SK-MEL-5 (cell line): ENCODE measurements around the gene THSD7A. TPM values are rescaled to one million over a fixed set of nuclear protein-coding genes. Genes with fewer than 3 reads are reported as not detected.

Source experiments
- DNase-seq: peaks from one replicate; pipeline ENCODE4 v3.0.0-alpha.2; 2016; ENCODE audit warnings: low read depth, low spot score
- in situ Hi-C: cut with HindIII; loops from 2 replicates; pipeline ENCODE4 v1.10.0; 2016; ENCODE audit warnings: low sequenced_read_pairs, high pct_unique_total_duplicates, low pct_unique_long_range_greater_than_20kb
- total RNA-seq: library from RNA; depleted of rRNA; stranded (reverse); fragments of >200 nt; shearing (Covaris generic); gene quantifications from 2 replicates; pipeline ENCODE4 v1.2.3, GENCODE V29; 2014

The THSD7A gene
- total RNA-seq, 1 experiment from 2014 or later, result 0.45 TPM

DNA sequence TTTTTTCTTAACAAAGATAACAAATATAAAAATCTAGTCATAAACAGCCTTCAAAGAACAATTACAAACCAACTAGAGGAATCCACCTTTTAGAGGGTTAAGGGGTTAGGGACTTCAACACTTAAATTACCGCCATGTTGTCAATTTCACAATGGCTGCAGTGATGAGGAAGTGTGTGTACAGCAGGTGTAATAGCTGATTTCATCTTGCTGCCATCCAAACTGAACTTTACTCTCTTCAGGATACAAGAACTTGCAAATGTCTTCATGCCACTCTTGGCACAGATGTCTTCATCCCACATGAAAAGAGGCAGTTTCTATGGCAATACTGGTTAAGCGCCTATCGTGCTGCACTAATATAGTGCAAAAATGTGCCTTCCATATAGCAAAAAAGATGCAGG is 457.4 kb downstream of the THSD7A start:
- DNase-seq, result no peak
- in situ Hi-C loops, result no loop called here

GRCh38 chr7:11373546-11374142 is 458.4 kb downstream of the THSD7A start:
- DNase-seq, result peak; percentile 60
- in situ Hi-C loops, result no loop called here

DNA sequence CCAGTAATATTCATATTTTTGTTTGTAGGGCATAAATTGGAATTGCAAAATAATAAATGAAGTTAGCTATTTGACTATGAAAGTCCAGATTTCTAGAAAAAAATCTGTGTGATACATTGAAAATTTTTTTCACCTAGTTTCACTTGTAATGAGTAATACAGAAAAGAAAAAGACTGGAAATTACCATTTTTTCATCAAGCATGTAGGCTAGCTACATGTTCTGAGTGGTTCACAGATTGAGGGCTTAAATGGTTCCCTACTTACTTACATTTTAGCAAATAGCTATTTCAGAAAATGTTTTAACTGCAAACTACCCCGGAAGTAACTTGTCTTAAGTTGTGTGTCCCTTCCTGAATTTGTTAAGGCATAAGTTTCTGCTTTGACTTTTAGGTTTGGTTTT is 462.3 kb downstream of the THSD7A start:
- in situ Hi-C loops, result no loop called here
- DNase-seq, result no peak

- in situ Hi-C loops, result no loop called here
- no peak for DNase-seq
Observed at GRCh38 chr7:11366118-11366517, 465.9 kb downstream of the THSD7A start.

- in situ Hi-C loops, result no loop called here
- no peak for DNase-seq
Observed at GRCh38 chr7:11358637-11359036, 473.4 kb downstream of the THSD7A start.

- in situ Hi-C loops, result no loop called here
- DNase-seq, result no peak
Observed at GRCh38 chr7:11355399-11356005, 476.5 kb downstream of the THSD7A start.

DNA sequence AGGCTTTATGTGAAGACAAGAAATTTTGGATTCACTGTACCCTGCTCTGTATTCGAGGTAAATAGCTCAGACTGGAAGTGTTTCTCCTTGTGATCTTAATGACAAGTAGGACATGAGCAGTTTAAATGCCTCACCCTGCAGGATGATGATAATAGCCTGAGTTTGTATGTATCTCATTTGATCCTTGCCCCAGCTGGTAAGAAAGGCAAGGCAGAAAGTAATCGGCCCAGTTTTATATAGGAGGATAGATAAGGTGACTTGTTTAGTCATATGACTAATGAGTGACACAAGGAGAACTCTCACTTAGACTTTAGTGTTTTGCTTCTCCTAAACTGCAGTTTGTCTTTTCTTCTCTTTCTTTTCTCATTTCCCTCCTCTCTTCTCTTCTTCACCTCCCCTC is 485.7 kb downstream of the THSD7A start:
- in situ Hi-C loops, result no loop called here
- no peak for DNase-seq

GRCh38 chr7:11345621-11346020 is 486.4 kb downstream of the THSD7A start:
- in situ Hi-C loops, result no loop called here
- DNase-seq, result no peak

DNA sequence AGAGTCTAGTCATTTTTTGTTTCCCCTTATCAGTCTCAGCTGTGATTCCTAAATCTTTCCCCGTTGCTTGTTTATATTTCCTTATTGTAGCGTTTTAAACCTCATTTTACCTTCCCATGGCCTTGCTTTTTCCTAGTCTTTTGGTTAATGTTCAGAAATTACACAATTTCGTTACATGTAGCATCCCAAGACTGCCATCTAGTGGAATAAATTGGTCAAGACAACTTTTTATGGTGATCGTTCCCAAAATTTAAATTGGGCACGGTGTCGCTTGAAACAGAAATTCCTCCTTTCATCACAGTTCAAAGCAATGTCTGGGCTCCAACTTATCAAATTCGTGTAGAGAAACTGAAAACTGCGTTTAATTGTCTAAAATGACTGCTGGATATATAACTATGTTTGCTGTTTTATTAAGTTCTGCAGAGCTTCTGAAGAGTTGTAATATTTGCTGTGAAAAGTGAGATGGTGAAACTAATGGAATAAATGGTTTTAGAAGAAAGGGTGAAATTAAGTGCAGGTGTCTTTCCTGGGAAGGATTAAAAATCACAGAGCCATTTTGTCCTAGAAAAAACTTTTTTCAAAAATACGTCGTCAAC is 488.1 kb downstream of the THSD7A start:
- in situ Hi-C loops, result no loop called here
- peak; percentile 72 for DNase-seq

DNA sequence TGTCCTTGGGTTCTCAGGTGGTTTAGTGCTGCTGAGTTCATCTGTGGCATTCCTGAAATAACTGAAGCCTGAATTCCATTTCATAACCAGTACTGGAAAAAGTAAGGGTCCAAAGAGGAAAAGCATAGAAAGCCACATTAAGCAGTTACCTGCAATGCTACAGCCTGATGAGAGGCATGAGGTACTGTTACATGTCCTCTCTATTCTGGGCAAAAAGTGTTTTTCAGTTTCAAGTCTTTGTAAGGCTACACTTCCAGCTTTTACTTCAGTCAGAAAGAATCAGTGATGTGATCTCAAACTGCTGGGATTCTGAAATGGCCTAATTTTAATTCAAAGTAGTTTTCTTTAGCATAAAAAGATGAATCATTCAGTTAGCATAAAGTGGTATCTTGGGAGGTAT is 488.9 kb downstream of the THSD7A start:
- DNase-seq, result no peak
- in situ Hi-C loops, result no loop called here

DNA sequence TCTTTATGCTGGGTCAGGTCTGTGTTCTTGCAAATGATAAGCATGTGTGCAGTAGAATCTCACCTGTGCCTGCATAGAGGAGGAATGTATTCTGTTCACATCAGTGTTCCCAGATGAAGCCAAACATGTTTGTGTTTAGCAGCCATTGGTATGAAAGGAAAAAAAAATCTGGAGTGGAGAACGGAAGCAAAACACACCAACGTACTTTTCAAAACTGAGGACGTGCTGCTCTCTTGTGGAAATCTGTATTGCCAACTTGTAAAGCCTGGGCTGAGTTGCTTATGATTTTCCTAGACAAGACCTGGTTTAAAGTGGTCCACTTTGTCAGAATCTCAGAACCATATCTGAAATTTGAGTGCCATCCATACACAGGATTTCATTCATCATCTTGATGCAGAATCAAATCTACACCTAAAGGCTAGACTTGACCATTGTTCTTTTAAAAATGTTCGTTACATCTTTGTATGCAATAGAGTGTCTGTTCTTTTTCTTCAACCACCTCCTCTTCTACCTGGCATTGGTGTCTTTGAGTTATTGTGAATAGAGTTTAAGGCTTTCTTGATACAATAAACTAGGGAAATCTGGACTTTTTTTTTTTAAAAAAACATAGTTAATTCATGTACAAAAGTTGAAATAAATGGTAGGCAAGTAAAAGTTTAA is 490.6 kb downstream of the THSD7A start:
- DNase-seq, result peak; percentile 73
- in situ Hi-C loops, result no loop called here

GRCh38 chr7:11336432-11336831 is 495.6 kb downstream of the THSD7A start:
- DNase-seq, result no peak
- in situ Hi-C loops, result no loop called here

DNA sequence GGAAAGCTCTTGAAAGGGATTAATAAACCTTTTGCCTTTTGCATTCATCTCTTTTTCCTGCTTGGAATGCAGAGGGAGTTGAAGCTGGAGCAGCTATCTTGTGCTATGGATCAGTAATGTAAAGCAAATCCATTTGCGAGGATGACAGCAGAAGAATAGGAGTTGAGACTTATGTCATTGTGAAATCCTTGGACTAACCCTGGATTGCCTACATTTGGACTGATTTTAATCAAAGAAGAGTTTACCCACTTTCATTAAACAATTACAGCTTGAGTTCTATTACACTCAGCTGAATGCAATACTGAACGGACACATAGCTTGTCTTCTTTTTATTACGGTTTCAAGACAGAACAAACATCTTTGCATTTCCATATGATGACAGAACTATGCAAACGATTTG is 496.1 kb downstream of the THSD7A start:
- in situ Hi-C loops, result no loop called here
- no peak for DNase-seq

- no peak for DNase-seq
- in situ Hi-C loops, result no loop called here
Observed at GRCh38 chr7:11332865-11333228, 499.2 kb downstream of the THSD7A start.

DNA sequence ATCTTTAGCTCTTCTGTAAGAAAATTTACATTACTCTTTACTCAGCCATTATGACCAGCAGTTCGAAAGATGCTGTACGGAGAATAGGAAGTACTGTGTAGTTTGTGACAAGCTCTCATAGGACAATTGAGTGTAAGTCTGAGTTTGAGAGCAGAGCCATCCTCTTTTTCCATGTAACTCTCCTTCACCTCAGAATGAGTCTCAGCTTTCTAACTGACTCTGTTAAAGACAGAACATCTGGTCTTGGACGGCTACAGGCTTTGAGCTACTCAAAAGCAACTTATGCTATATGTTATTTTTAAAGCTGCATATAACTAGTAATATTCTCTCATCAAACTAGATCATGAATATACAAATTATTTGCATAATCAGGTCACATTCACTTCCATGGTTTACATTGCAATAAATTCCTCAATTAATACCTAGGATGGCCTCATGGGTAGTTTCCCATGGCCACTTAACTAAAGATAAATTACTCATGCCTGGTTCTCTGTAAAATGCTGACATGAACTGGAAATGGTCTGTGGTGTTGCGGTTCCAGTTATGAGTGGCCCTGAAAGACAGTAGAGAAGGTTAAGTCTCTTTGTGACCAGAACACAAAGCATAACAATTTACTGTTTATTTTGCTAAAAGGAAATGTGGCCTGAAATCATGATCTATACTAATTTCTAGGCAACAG is 499.7 kb downstream of the THSD7A start:
- in situ Hi-C loops, result no loop called here
- no peak for DNase-seq

DNA sequence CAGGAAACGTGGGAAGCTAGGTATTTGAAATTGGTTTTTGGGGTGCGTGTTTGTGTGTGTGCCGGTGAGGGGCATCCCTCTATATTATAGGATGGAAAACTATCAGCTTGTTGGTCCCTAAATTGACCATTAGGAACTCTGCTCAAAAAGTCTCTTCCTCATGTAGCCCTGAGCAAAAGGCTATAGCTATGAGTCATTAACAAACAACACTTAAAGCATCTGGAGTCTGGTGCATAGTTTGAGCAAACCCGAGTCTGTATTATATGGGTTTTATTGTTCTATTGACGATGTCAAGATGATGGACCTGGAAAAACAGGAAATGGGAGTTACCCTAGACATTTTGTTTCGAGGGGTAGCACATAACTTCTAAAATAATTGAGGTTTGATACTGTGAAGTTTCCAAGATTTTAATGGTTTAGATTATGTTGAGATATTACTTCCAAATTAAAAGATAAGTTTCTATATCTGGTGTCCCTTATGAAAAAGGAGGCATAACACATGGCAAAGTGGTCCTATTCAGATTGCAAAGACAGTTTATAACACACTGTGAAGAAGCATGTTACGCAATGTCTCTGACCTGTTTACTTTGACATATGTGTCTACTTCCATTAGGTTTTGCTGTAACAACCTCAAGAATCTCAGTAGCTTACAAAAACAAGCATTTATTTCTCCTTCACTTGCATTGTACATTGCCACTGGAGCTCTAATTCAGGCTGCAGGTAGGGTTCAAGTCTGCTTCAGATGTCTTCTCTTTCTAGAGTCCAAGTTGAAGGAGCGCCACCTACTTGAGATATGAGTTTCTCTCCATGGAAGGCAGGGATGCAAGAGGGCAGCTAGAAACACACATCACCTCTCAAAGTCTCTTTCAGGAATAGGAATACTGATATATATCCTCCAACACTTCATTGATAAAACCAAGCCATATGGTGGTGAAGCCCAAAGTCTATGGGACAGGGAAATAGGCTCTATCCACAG is 500.6 kb downstream of the THSD7A start:
- DNase-seq, result peak; percentile 32
- in situ Hi-C loops, result no loop called here

DNA sequence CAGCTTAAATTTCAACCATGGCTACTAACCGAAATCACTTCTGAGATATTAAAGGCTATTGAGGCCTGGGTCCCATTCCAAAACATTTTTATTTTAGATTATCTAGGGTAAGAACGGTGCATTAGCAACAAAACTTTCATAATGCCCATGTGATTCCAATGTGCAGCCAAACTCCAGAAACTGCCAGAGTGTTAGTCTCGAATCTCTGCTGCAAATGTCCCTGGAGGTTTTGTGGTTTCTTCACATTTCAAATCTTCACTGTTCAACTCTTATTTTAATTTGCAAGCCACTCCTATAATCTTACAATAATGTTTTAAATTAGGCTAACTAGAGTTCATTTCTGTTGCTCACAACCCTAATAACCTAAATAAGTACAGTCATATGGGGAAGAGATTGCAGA is 501.3 kb downstream of the THSD7A start:
- no peak for DNase-seq
- in situ Hi-C loops, result no loop called here
